Measurements from ENCODE around the gene MARS2.
"Not testable (repeated sequence)": the region's sequence is repeated elsewhere in the genome, so short reads cannot be mapped to it uniquely, and the experiment has no call there.

The MARS2 gene

DNA sequence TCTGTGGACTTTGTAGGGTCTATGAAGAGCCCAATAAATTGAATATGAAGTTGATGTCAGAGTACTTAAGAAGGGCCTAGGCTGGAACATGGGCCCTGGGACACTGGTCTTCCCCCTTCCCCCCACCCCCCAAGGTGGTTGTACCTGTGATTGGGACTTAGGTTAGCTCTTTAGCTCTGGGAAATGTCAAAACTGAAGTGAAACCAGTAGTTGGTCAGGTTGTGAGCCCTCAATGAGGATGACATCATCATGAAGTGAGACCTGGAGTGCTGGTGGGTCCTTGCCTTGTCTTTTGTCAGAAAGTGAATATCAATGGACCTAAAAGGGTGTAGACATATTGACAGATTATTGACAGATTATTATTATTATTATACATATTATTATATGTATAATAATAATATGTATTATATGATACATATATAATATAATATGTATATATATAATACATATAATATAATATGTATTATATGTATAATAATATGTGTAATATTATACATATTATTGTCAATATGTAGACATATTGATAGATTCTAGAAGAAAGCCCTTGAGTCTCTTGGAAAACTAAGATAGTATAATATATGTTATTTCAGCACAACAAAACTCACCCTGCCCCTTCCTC lies 5.4 kb downstream of the MARS2 start:
- TF ChIP-seq, protein P1, sequence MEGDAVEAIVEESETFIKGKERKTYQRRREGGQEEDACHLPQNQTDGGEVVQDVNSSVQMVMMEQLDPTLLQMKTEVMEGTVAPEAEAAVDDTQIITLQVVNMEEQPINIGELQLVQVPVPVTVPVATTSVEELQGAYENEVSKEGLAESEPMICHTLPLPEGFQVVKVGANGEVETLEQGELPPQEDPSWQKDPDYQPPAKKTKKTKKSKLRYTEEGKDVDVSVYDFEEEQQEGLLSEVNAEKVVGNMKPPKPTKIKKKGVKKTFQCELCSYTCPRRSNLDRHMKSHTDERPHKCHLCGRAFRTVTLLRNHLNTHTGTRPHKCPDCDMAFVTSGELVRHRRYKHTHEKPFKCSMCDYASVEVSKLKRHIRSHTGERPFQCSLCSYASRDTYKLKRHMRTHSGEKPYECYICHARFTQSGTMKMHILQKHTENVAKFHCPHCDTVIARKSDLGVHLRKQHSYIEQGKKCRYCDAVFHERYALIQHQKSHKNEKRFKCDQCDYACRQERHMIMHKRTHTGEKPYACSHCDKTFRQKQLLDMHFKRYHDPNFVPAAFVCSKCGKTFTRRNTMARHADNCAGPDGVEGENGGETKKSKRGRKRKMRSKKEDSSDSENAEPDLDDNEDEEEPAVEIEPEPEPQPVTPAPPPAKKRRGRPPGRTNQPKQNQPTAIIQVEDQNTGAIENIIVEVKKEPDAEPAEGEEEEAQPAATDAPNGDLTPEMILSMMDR (IDR thresholded peaks at IDR 0.05; ENCODE audit: poor library complexity, severe bottlenecking), result no peak
- Histone ChIP-seq H3K36me3 (ENCODE audit: low read depth) (peaks cover 53% of the 10 kb centered on the region), H3K4me3 (ENCODE audit: severe bottlenecking) (no peak overlapping the region), H3K27me3 (ENCODE audit: insufficient read depth, poor library complexity, severe bottlenecking) (no peaks in the 10 kb centered on the region), H3K9me3 (ENCODE audit: severe bottlenecking) (no peaks in the 10 kb centered on the region), H3K27ac (ENCODE audit: poor library complexity, severe bottlenecking) (no peak overlapping the region), H3K4me1 (ENCODE audit: insufficient read depth, poor library complexity, severe bottlenecking) (peaks cover 15% of the 10 kb centered on the region)
- ATAC-seq (ENCODE audit: low read depth) (no peak), DNase-seq (ENCODE audit: low spot score) (no peak)

DNA sequence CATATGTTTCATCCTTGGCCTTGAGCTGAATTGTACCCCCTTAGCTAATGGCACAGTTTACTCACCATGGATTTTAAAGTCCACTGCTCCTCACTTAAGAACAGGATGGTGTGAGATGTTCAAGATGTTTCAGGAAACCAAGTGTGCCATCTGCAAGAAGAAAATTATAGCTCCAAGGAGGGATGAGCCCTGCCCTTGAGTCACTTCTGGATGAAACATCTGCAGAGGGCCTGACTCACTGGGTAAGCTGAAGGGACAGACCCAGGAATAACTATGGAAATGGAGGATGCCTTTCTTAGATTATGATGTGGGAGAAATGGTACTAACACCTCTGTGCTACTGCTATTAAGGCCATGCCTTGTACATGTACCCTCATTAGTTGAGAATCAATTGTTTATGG lies 6.4 kb downstream of the MARS2 start:
- H3K4me3 ChIP-seq (ENCODE audit: severe bottlenecking), result no peak overlapping the region
- ATAC-seq (ENCODE audit: low read depth) (no peak), DNase-seq (ENCODE audit: low spot score) (no peak)
- H3K27ac ChIP-seq (ENCODE audit: poor library complexity, severe bottlenecking), result no peak overlapping the region
- H3K9me3 ChIP-seq (ENCODE audit: severe bottlenecking), result no peaks in the 10 kb centered on the region
- H3K36me3 ChIP-seq (ENCODE audit: low read depth), result peaks cover 59% of the 10 kb centered on the region
- no peaks in the 10 kb centered on the region for H3K27me3 ChIP-seq (ENCODE audit: insufficient read depth, poor library complexity, severe bottlenecking)
- TF ChIP-seq, protein P1 (IDR thresholded peaks at IDR 0.05; ENCODE audit: poor library complexity, severe bottlenecking), result no peak
- peaks cover 15% of the 10 kb centered on the region for H3K4me1 ChIP-seq (ENCODE audit: insufficient read depth, poor library complexity, severe bottlenecking)

DNA sequence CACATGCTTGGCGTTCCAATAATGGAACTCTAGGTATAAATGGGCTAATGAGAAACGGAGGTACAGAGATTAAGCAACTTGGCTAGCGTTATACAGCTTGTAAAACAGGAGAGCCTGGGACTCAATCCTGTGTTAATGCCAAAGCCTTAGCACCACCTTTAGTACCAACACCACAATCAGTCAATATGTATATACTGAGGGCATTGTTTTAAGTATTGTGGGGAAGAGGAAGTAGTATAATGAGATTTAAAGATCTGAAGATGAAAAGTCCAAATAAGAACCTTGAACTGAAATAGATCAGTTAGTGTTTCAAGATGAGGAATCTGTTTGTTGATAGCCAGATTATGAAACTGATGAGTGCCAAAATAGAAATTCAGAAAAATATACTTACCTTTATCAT lies 8.1 kb downstream of the MARS2 start:
- peaks cover 8% of the 10 kb centered on the region for H3K4me1 ChIP-seq (ENCODE audit: insufficient read depth, poor library complexity, severe bottlenecking)
- peaks cover 53% of the 10 kb centered on the region for H3K36me3 ChIP-seq (ENCODE audit: low read depth)
- H3K27me3 ChIP-seq (ENCODE audit: insufficient read depth, poor library complexity, severe bottlenecking), result no peaks in the 10 kb centered on the region
- TF ChIP-seq, protein P1 (IDR thresholded peaks at IDR 0.05; ENCODE audit: poor library complexity, severe bottlenecking), result no peak
- DNase-seq (ENCODE audit: low spot score) (no peak), ATAC-seq (ENCODE audit: low read depth) (no peak)
- no peak overlapping the region for H3K4me3 ChIP-seq (ENCODE audit: severe bottlenecking)
- no peak overlapping the region for H3K27ac ChIP-seq (ENCODE audit: poor library complexity, severe bottlenecking)
- H3K9me3 ChIP-seq (ENCODE audit: severe bottlenecking), result no peaks in the 10 kb centered on the region

DNA sequence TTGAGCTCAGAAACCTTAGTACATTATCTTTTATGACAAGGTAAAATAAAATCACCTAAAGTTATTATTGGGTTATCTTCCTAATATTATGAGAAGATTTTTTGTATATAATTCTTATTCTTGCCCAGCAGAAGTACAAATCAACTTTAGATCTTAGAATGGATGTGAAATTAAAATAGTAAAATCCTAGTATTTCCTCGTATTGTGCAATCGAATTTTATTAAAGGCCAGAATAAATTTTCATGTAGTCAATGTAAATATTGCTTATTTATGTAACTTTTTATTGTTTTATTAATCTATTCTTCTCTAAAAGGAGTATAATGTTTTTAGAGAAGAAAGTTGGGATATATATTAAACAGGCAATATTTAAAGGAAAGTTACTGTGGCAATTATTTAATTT lies 12.7 kb downstream of the MARS2 start:
- Histone ChIP-seq H3K4me3 (ENCODE audit: severe bottlenecking) (no peak overlapping the region), H3K36me3 (ENCODE audit: low read depth) (peaks cover 19% of the 10 kb centered on the region; the same call in 1 of the 2 replicates), H3K27ac (ENCODE audit: poor library complexity, severe bottlenecking) (no peak overlapping the region), H3K27me3 (ENCODE audit: insufficient read depth, poor library complexity, severe bottlenecking) (no peaks in the 10 kb centered on the region), H3K9me3 (ENCODE audit: severe bottlenecking) (no peaks in the 10 kb centered on the region), H3K4me1 (ENCODE audit: insufficient read depth, poor library complexity, severe bottlenecking) (no peaks in the 10 kb centered on the region)
- TF ChIP-seq, protein P1 (IDR thresholded peaks at IDR 0.05; ENCODE audit: poor library complexity, severe bottlenecking), result no peak
- ATAC-seq (ENCODE audit: low read depth) (no peak), DNase-seq (ENCODE audit: low spot score) (no peak)

DNA sequence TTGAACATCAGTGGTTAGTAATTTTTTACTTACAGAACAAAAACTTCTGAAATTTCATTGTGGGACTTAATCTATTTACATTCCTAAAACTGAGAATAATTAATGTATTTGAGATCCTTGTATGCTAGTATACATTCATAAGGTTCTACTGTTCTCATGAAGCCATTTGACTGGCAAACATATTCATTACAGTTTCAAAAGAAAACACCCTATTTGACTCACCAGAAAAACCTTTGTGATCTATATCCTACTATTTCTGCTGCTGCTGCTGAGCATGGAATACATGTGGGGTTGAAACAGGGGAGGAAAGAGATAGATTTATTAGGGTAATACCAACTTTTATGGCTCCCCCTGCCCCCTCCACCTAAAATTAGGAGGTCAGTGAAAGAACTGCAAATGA lies 21.8 kb downstream of the MARS2 start:
- H3K9me3 ChIP-seq (ENCODE audit: severe bottlenecking), result no peaks in the 10 kb centered on the region
- H3K4me1 ChIP-seq (ENCODE audit: insufficient read depth, poor library complexity, severe bottlenecking), result no peaks in the 10 kb centered on the region
- TF ChIP-seq, protein P1 (IDR thresholded peaks at IDR 0.05; ENCODE audit: poor library complexity, severe bottlenecking), result no peak
- no peak overlapping the region for H3K27ac ChIP-seq (ENCODE audit: poor library complexity, severe bottlenecking)
- H3K27me3 ChIP-seq (ENCODE audit: insufficient read depth, poor library complexity, severe bottlenecking), result no peaks in the 10 kb centered on the region
- no peak overlapping the region for H3K4me3 ChIP-seq (ENCODE audit: severe bottlenecking)
- H3K36me3 ChIP-seq (ENCODE audit: low read depth), result no peaks in the 10 kb centered on the region
- no peak for ATAC-seq (ENCODE audit: low read depth)
- no peak for DNase-seq (ENCODE audit: low spot score)

DNA sequence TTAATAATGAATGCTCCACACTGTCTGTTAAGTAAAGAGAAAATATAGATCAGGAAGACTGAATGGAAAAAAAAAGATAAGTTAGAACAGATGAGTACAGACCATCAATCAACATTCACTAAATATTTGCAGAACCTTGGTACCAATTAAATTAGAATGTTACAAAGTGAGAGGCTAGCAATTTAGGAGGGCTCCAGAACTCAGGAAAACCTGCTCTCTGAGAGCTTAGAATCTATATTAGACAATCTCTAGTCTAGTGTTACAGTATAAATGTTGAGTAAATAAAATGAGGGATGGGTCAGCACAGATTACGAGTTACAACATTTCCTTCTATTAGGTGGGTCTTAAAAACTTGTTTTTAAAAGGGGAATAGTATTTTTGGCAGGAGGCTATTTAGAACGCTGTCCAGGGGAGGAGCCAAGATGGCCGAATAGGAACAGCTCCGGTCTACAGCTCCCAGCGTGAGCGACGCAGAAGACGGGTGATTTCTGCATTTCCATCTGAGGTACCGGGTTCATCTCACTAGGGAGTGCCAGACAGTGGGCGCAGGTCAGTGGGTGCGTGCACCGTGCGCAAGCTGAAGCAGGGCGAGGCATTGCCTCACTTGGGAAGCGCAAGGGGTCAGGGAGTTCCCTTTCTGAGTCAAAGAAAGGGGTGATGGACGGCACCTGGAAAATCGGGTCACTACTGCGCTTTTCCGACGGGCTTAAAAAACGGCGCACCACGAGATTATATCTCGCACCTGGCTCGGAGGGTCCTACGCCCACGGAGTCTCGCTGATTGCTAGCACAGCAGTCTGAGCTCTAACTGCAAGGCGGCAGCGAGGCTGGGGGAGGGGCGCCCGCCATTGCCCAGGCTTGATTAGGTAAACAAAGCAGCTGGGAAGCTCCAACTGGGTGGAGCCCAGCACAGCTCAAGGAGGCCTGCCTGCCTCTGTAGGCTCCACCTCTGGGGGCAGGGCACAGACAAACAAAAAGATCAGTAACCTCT lies 23.7 kb downstream of the MARS2 start:
- not testable (repeated sequence) for H3K27ac ChIP-seq (ENCODE audit: poor library complexity, severe bottlenecking); H3K4me3 ChIP-seq (ENCODE audit: severe bottlenecking); H3K27me3 ChIP-seq (ENCODE audit: insufficient read depth, poor library complexity, severe bottlenecking); DNase-seq (ENCODE audit: low spot score); H3K36me3 ChIP-seq (ENCODE audit: low read depth); ATAC-seq (ENCODE audit: low read depth); H3K9me3 ChIP-seq (ENCODE audit: severe bottlenecking); H3K4me1 ChIP-seq (ENCODE audit: insufficient read depth, poor library complexity, severe bottlenecking)
